ENCODE measurements around the gene PTPRG. TPM values are rescaled to one million over a fixed set of nuclear protein-coding genes. Genes with fewer than 3 reads are reported as not detected.

The PTPRG gene
- total RNA-seq, 1 donor from 2014 or later = 39.6 TPM

DNA sequence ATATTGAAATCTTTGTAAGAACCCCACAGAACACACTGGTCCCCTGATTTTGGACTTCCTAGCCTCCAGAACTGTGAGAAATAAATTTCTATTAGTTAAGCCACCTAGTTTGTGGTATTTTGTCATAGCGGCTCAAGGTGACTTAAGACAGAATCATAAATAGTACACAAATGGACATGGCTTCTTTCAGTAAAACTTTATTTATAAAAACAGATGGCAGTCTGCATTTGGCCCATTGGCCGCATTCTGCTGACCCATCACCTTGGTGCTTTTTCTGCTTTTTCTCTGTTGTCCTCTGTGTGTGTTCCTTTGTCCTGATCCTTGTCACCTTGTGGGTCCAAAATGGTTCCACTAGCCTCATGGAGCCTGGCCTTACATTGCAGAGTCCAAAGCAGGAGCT, 363.6 kb downstream of the PTPRG start:
- DNase-seq (ENCODE audit: low read depth) (no peak), FAIRE-seq (no peak)
- H3K36me3 Mint-ChIP-seq (ENCODE audit: low read depth, unreplicated experiment) = no peaks in the 10 kb centered on the region
- Histone ChIP-seq H2AFZ (ENCODE audit: low read depth, low read length) (no peak overlapping the region), H3K4me2 (ENCODE audit: low read length) (no peak overlapping the region), H3K27ac (ENCODE audit: low read depth, low read length) (no peak overlapping the region), H3K79me2 (ENCODE audit: insufficient read depth, low read length) (no peaks in the 10 kb centered on the region), H4K20me1 (ENCODE audit: insufficient read depth, low read length) (peaks cover 30% of the 10 kb centered on the region), H3K36me3 (ENCODE audit: insufficient read depth, low read length) (no peaks in the 10 kb centered on the region), H3K27me3 (ENCODE audit: insufficient read depth, low read length) (no peaks in the 10 kb centered on the region), H3K4me3 (ENCODE audit: insufficient read depth, low read depth, low read length) (no peak overlapping the region), H3K4me1 (ENCODE audit: insufficient read depth, low read length) (peaks cover 8% of the 10 kb centered on the region), H3K9me3 (ENCODE audit: insufficient read depth, low read depth, low read length) (no peaks in the 10 kb centered on the region), H3K9ac (ENCODE audit: low read length) (no peak overlapping the region)
- TF ChIP-seq, protein P1, sequence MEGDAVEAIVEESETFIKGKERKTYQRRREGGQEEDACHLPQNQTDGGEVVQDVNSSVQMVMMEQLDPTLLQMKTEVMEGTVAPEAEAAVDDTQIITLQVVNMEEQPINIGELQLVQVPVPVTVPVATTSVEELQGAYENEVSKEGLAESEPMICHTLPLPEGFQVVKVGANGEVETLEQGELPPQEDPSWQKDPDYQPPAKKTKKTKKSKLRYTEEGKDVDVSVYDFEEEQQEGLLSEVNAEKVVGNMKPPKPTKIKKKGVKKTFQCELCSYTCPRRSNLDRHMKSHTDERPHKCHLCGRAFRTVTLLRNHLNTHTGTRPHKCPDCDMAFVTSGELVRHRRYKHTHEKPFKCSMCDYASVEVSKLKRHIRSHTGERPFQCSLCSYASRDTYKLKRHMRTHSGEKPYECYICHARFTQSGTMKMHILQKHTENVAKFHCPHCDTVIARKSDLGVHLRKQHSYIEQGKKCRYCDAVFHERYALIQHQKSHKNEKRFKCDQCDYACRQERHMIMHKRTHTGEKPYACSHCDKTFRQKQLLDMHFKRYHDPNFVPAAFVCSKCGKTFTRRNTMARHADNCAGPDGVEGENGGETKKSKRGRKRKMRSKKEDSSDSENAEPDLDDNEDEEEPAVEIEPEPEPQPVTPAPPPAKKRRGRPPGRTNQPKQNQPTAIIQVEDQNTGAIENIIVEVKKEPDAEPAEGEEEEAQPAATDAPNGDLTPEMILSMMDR (IDR thresholded peaks at IDR 0.05; ENCODE audit: insufficient read depth, low read depth, low read length) = no peak
- no peak for TF ChIP-seq EZH2 (IDR thresholded peaks at IDR 0.05; ENCODE audit: insufficient read depth, low read length)
- peak overlapping the region; percentile 31 for H3K4me3 Mint-ChIP-seq (ENCODE audit: unreplicated experiment)
- no peaks in the 10 kb centered on the region for H3K27me3 Mint-ChIP-seq (ENCODE audit: low read depth, unreplicated experiment)
- H3K9me3 Mint-ChIP-seq (ENCODE audit: unreplicated experiment) = no peaks in the 10 kb centered on the region
- H3K27ac Mint-ChIP-seq (ENCODE audit: unreplicated experiment) = no peak overlapping the region
- H3K4me1 Mint-ChIP-seq (ENCODE audit: low read depth, unreplicated experiment) = peaks cover 37% of the 10 kb centered on the region

DNA sequence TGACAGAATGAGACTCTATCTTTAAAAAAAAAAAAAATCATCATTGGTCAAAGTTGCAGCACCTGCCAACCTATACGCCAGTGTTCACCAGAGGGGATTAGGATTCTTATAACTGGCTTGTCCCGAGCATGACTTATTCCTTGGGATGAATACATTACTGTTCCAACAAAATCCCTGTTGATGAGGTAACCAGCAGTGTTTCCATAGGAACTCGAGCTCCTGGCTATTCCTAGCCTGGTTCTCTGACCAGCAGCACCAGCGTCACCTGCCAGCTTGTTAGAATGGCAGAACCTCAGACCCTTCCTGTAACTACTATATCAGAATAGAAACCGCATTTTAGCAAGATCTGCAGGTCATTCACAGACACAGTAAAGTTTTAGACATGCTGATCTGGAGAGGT, 364.4 kb downstream of the PTPRG start:
- no peaks in the 10 kb centered on the region for H3K79me2 ChIP-seq (ENCODE audit: insufficient read depth, low read length)
- DNase-seq (ENCODE audit: low read depth) = no peak
- Mint-ChIP-seq H3K36me3 (ENCODE audit: low read depth, unreplicated experiment) (no peaks in the 10 kb centered on the region), H3K27ac (ENCODE audit: unreplicated experiment) (no peak overlapping the region), H3K4me3 (ENCODE audit: unreplicated experiment) (no peak overlapping the region), H3K9me3 (ENCODE audit: unreplicated experiment) (no peaks in the 10 kb centered on the region), H3K27me3 (ENCODE audit: low read depth, unreplicated experiment) (no peaks in the 10 kb centered on the region), H3K4me1 (ENCODE audit: low read depth, unreplicated experiment) (peaks cover 37% of the 10 kb centered on the region)
- no peak overlapping the region for H3K4me2 ChIP-seq (ENCODE audit: low read length)
- TF ChIP-seq EZH2 (IDR thresholded peaks at IDR 0.05; ENCODE audit: insufficient read depth, low read length) = no peak
- TF ChIP-seq, protein P1 (IDR thresholded peaks at IDR 0.05; ENCODE audit: insufficient read depth, low read depth, low read length) = no peak
- no peak overlapping the region for H3K4me3 ChIP-seq (ENCODE audit: insufficient read depth, low read depth, low read length)
- no peaks in the 10 kb centered on the region for H3K9me3 ChIP-seq (ENCODE audit: insufficient read depth, low read depth, low read length)
- H3K27me3 ChIP-seq (ENCODE audit: insufficient read depth, low read length) = no peaks in the 10 kb centered on the region
- peak; percentile 9 for FAIRE-seq
- H3K36me3 ChIP-seq (ENCODE audit: insufficient read depth, low read length) = no peaks in the 10 kb centered on the region
- H2AFZ ChIP-seq (ENCODE audit: low read depth, low read length) = no peak overlapping the region
- H3K4me1 ChIP-seq (ENCODE audit: insufficient read depth, low read length) = peaks cover 8% of the 10 kb centered on the region
- H3K9ac ChIP-seq (ENCODE audit: low read length) = no peak overlapping the region
- peaks cover 30% of the 10 kb centered on the region for H4K20me1 ChIP-seq (ENCODE audit: insufficient read depth, low read length)
- no peak overlapping the region for H3K27ac ChIP-seq (ENCODE audit: low read depth, low read length)

GRCh38 chr3:61926923-61927322, 365.6 kb downstream of the PTPRG start:
- H3K79me2 ChIP-seq (ENCODE audit: insufficient read depth, low read length) = no peaks in the 10 kb centered on the region
- Mint-ChIP-seq H3K4me1 (ENCODE audit: low read depth, unreplicated experiment) (peaks cover 36% of the 10 kb centered on the region), H3K27ac (ENCODE audit: unreplicated experiment) (peak overlapping the region; percentile 84), H3K4me3 (ENCODE audit: unreplicated experiment) (no peak overlapping the region), H3K36me3 (ENCODE audit: low read depth, unreplicated experiment) (no peaks in the 10 kb centered on the region), H3K27me3 (ENCODE audit: low read depth, unreplicated experiment) (no peaks in the 10 kb centered on the region), H3K9me3 (ENCODE audit: unreplicated experiment) (no peaks in the 10 kb centered on the region)
- no peaks in the 10 kb centered on the region for H3K36me3 ChIP-seq (ENCODE audit: insufficient read depth, low read length)
- no peak for TF ChIP-seq EZH2 (IDR thresholded peaks at IDR 0.05; ENCODE audit: insufficient read depth, low read length)
- TF ChIP-seq, protein P1 (IDR thresholded peaks at IDR 0.05; ENCODE audit: insufficient read depth, low read depth, low read length) = no peak
- H3K4me2 ChIP-seq (ENCODE audit: low read length) = peak overlapping the region; percentile 54
- no peak overlapping the region for H3K9ac ChIP-seq (ENCODE audit: low read length)
- FAIRE-seq = no peak
- H3K9me3 ChIP-seq (ENCODE audit: insufficient read depth, low read depth, low read length) = no peaks in the 10 kb centered on the region
- no peaks in the 10 kb centered on the region for H3K27me3 ChIP-seq (ENCODE audit: insufficient read depth, low read length)
- no peak overlapping the region for H2AFZ ChIP-seq (ENCODE audit: low read depth, low read length)
- H3K4me1 ChIP-seq (ENCODE audit: insufficient read depth, low read length) = peaks cover 8% of the 10 kb centered on the region
- no peak overlapping the region for H3K4me3 ChIP-seq (ENCODE audit: insufficient read depth, low read depth, low read length)
- peak overlapping the region; percentile 59 for H3K27ac ChIP-seq (ENCODE audit: low read depth, low read length)
- peaks cover 29% of the 10 kb centered on the region for H4K20me1 ChIP-seq (ENCODE audit: insufficient read depth, low read length)
- DNase-seq (ENCODE audit: low read depth) = peak; percentile 35
